Measurements from ENCODE around the gene TBC1D5.

The TBC1D5 gene

DNA sequence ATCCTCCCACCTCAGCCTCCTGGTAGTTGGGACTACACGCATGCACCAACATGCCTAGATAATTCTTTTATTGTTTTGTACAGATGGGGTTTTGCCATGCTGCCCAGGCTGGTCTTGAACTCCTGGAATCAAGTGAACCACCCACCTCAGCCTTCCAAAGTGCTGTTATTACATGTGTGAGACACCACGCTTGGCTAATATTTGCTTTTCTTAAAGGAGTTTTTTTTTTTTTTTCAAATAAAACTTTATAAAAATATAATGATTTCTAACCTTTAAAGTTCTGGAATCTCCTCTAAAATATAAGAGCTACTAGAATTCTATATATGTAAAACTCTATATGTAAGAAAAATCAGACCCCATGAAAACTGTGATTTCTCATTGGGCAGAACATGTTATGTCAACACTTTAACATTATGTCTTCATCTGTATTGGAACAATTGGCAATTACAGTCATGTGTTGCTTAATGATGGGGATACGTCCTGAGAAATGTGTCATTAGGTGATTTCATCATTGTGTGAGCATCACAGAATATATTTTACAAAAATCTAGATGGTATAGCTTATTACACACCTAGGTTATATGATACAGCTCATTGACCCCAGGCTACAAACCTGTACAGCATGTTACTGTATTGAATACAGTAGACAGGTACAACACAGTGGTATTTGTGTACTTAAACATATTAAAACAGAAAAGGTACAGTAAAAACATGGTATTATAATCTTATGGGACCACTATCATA is 480.6 kb downstream of the TBC1D5 start:
- no peak for DNase-seq

- no peak for DNase-seq
Measured at GRCh38 chr3:17260257-17260656, 482.2 kb downstream of the TBC1D5 start.

DNA sequence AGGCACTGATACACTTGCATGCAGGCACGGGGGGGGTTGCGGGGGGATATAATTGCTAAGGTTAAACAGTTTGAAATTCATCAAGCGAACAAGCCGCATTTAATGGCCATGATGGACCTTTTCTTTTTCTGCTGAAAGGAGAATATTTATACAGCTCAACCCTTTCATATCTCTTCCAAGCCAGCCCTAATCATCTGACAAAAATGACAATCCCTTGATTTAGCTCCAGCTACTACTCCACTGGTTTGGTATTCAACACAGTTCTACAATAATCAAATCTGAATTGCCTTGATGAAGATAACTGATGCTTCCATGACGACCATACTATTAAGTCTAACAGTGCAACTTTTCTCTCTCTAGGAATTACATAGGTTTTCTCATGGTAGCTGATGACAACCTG is 482.7 kb downstream of the TBC1D5 start:
- no peak for DNase-seq

DNA sequence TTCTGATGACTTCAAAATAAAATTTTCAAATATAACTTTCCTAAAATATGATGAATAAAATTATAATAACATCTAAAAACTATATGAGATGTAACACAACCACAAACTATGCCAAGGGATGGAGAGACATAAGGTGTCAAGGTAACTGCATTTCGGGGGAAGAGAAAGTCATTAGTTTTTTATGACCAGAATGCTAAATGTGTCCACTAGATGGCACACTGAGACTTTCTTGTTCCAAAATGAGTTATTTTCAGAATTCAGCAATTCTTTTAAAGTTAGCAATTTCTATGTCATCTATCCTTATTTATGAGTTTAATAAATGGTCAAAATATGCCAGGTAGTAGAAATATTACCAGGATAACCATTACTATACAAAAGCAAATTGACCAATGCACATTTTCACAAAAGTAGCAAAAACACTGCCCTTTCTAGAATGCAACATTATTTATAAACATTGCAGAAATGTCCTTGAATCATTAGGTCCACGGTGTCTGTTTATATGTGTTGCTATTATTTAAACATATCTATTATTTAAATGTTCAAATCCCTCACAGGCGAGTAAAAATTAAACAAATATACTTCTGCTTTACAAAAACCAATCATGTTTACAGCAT is 483.5 kb downstream of the TBC1D5 start:
- peak in 1 of 2 experiments; percentile 46 for DNase-seq

- no peak for DNase-seq
Measured at GRCh38 chr3:17257269-17257668, 485.2 kb downstream of the TBC1D5 start.

- no peak for DNase-seq
Measured at GRCh38 chr3:17243621-17244020, 498.8 kb downstream of the TBC1D5 start.

GRCh38 chr3:17239417-17239816 is 503.0 kb downstream of the TBC1D5 start:
- no peak for DNase-seq

DNA sequence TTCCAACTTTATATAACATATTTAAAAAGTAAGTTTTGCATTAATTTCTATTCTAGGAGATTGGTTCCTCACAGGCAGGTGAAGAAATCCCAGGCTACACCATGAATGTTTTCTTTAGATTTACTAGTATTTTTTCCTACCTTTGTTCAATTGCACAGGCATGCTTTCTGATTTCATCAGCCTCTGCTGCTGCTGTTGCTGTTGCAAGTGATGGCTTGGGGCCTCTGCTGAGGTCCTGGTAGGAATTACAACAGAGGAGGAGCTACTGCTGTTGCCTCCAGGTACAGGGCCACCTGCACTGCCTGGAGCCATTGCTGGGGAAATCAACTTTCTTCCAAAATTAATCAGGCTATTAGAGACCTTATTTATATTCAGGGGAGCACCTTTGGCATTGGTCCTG is 504.4 kb downstream of the TBC1D5 start:
- no peak for DNase-seq

GRCh38 chr3:17235310-17235709 is 507.1 kb downstream of the TBC1D5 start:
- no peak for DNase-seq

GRCh38 chr3:17234382-17234781 is 508.0 kb downstream of the TBC1D5 start:
- DNase-seq = no peak

DNA sequence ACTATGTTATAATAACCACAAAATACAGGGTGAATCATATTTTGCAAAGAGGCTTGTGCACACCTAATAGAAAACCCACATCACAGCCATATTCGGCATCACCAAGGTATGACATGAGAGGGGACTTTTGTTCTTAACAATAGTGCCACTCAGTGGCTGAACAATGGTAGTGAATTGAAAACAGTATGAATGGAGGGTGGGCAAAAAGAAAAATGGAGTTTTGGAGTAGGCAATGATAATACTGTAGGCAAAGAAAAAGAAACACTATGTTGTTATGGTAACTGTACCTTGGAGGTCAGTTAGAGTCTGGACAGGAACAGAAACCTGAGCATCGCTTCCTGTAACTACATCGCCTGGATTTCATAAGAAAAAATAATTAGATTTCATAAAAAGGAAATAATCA is 509.0 kb downstream of the TBC1D5 start:
- DNase-seq = peak; percentile 32 to 63

DNA sequence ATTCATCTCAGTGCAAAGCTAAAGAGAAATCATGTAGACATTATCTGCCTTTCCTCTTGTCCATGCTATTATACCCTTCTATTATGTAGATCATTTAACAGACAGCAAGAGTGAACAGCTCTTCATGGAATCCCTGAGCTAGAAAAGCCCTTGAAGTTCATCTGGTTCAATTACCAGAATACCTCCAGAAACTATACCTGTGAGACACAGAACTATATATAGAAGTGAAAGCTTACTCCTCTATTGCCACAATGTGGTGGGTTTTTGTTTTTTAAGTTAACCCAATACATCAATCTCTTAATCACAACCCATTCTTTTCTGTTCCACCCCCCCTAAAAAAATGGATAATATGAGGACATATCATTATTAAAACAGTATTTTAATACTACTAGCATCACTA is 510.0 kb downstream of the TBC1D5 start:
- DNase-seq = no peak

- no peak for DNase-seq
Measured at GRCh38 chr3:17231537-17232261, 510.7 kb downstream of the TBC1D5 start.

DNA sequence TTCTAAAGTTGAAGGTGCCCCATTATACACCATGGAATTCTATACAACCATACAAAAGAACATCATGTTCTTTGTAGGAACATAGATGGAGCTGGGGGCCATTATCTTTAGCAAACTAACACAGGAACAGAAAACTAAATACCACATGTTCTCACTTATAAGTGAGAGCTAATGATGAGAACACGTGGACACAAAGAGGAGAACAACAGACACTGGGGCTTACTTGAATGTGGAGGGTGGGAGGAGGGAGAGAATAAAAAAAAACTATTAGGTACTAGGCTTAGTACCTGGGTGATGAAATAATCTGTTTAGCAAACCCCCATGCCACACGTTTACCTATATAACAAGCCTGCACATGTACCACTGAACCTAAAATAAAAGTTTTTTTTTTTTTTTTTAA is 515.0 kb downstream of the TBC1D5 start:
- no peak for DNase-seq

- no peak for DNase-seq
Measured at GRCh38 chr3:17221529-17221928, 520.9 kb downstream of the TBC1D5 start.

DNA sequence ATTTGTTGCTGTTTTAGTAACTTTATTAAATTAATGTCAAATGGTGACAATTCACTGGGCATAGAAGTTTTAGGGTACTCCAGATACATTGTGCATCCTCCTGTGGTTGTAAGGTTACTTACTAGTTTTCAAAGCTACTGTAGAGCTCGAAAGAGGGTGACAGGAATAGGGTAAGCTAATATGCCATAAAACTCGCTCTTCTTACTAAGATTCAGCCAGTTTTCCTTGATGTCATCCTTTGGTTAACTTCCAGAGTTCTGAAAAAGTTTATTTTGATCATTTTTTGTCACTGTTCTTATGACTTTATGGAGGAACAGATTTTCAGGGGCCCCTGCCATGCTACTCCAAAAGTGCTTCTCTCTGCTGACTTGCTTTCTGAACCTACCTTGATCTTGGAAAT is 522.8 kb downstream of the TBC1D5 start:
- no peak for DNase-seq

- no peak for DNase-seq
Measured at GRCh38 chr3:17218587-17218986, 523.8 kb downstream of the TBC1D5 start.

DNA sequence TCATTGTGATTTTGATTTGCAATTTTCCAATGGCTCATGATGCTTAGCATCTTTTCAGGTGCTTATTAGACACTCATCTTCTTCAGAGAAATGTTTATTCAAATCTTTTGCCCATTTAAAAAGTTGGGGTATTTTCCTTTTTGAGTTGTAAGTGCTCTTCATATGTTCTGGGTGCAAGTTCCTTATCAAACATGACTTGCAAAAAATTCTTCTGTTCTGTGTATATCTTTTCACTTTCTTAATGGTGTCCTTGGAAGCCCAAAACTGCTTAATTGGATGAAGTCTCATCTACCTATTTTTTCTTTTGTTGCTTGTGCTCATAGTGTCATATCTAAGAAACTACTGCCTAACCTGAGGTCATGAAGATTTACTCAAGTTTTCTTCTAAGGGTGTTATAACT is 524.8 kb downstream of the TBC1D5 start:
- DNase-seq = no peak

DNA sequence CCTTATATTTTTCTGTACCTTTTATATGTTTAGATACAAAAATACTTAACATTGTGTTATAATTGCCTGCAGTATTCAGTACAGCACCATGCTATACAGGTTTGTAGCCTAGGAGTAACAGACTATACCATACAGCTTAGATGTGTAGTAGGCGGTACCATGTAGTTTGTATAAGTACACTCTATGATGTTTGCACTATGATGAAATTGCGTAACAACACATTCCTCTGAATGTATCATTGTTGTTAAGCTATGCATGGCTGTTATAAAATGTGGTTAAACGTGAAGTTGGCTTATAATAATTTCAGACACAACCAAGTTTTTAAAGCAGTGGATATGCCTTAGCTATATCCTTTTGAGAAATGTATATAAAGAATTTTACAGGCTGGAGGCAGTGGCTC is 529.3 kb downstream of the TBC1D5 start:
- no peak for DNase-seq

- no peak for DNase-seq
Measured at GRCh38 chr3:17207979-17208378, 534.5 kb downstream of the TBC1D5 start.

DNA sequence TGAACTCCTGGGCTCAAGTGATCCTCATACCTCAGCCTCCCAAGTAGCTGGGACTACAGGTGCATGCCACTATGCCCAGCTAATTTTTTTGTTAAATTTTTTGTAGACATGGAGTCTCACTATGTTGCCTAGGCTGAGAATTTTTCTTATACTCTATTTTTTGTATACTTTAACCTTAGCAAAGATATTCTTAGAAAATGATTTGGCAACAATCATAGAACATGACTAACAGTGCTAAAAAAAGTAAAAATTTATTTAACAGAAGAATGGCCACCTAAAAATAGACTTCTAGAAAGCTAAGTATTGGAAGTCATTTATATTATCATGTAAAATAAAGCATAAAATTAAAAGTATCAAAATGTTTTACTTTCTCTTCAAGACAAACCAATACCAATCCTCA is 535.4 kb downstream of the TBC1D5 start:
- no peak for DNase-seq

DNA sequence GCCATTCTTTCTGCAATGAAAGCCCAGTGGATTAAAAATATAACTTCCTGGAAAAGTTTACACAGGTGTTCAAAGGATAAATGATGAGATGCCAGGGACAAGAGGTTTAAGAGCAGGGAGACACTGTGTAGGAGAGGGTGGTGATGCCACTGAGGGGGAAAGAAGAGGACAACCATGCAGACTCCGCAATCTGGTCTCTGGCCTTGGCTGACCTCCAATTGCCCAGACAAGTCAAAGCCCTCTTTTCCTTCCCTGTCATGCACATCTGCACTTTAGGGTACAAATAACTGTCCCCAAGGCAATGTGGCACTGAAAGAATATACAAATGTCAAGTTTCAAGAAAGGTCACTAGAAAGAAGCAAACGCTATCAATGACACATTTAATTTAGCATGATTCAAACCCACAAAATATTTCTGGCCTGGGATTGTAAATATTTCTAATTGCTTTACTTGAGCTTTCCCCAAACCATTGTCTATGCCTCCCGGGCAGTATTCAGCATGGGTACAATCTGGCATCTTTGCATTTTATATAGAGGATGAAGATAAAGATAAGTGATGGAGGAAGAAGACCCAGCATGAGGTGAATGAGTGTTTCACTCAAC is 538.3 kb downstream of the TBC1D5 start:
- DNase-seq = no peak

- DNase-seq = no peak
Measured at GRCh38 chr3:17201538-17201937, 540.9 kb downstream of the TBC1D5 start.

Data from NCI-H526 (cell line).